Right renal pelvis (tissue), 4 donors: ENCODE measurements around the gene ERGIC3. TPM values are rescaled to one million over a fixed set of nuclear protein-coding genes. Genes with fewer than 3 reads are reported as not detected.

ENCODE experiments used
- DNase-seq, 4 donors: peaks; one replicate each; pipeline ENCODE4 v3.0.0-alpha.2; 2013; ENCODE audit warnings: low read depth in 4 of 4, low spot score in 3 of 4, missing footprints in 1 of 4
- polyA plus RNA-seq, 4 donors: library from polyadenylated mRNA; unstranded; fragments of 120-200 nt; gene quantifications; one replicate each; pipeline ENCODE4 v1.2.1, GENCODE V29; 2013; ENCODE audit not compliant: insufficient read length in 4 of 4

Gene ERGIC3
- 100 to 1,000 TPM; 325 to 362 (median 334) TPM for polyA plus RNA-seq

GRCh38 chr20:35541783-35542662, at the start of gene ERGIC3:
Gene ERGIC3 (plus strand): TSS chr20:35542078. CDS start chr20:35542098, 20 bp downstream.
- peak; percentile 90 to 93 (median 92) for DNase-seq

GRCh38 chr20:35492352-35492751, 49.5 kb upstream of the ERGIC3 start:
- no peak for DNase-seq

- no peak for DNase-seq
These were observed 45.4 kb upstream of the ERGIC3 start for GRCh38 chr20:35496481-35496880.

- no peak for DNase-seq
These were observed 44.6 kb upstream of the ERGIC3 start for GRCh38 chr20:35497320-35497719.

- DNase-seq = no peak
These were observed 44.1 kb upstream of the ERGIC3 start for GRCh38 chr20:35497780-35498189.

GRCh38 chr20:35499271-35499670, 42.6 kb upstream of the ERGIC3 start:
- DNase-seq = no peak

GRCh38 chr20:35502352-35502751, 39.5 kb upstream of the ERGIC3 start:
- no peak for DNase-seq

- no peak for DNase-seq
These were observed 38.6 kb upstream of the ERGIC3 start for GRCh38 chr20:35503281-35503680.

GRCh38 chr20:35503841-35504561, 37.9 kb upstream of the ERGIC3 start:
- DNase-seq = no peak

GRCh38 chr20:35504751-35505150, 37.1 kb upstream of the ERGIC3 start:
- no peak for DNase-seq

GRCh38 chr20:35506179-35506578, 35.7 kb upstream of the ERGIC3 start:
- no peak for DNase-seq

GRCh38 chr20:35506872-35507638, 34.8 kb upstream of the ERGIC3 start:
- no peak for DNase-seq

GRCh38 chr20:35508493-35509218, 33.2 kb upstream of the ERGIC3 start:
- DNase-seq = no peak

GRCh38 chr20:35510951-35511735, 30.7 kb upstream of the ERGIC3 start:
- DNase-seq = no peak

GRCh38 chr20:35511814-35512420, 30.0 kb upstream of the ERGIC3 start:
- peak in 2 of 4 donors; percentile 1 to 11 for DNase-seq

- DNase-seq = no peak
These were observed 27.4 kb upstream of the ERGIC3 start for GRCh38 chr20:35514371-35514932.

- DNase-seq = no peak
These were observed 26.5 kb upstream of the ERGIC3 start for GRCh38 chr20:35515341-35515740.

- DNase-seq = no peak
These were observed 25.8 kb upstream of the ERGIC3 start for GRCh38 chr20:35515949-35516645.
